H9 (cell line): ENCODE results near the gene MTA3. TPM values are rescaled to one million over a fixed set of nuclear protein-coding genes. Genes with fewer than 3 reads are reported as not detected.
A peak's percentile ranks its signal among the peaks of the same experiment; 100 is the strongest.

Experiments
- DNase-seq: peaks from one replicate; pipeline ENCODE4 v3.0.0-alpha.2; 2017
- H2AFZ ChIP-seq: one replicate; pipeline ENCODE4 v1.6.1; 2013; ENCODE audit warnings: mild to moderate bottlenecking, low read length, control low read depth, moderate library complexity
- H2AK5ac ChIP-seq: 2 replicates; pipeline ENCODE4 v1.6.1; 2013; ENCODE audit warnings: low read length, control low read depth, mixed read lengths; ENCODE audit not compliant: insufficient read length
- H2BK120ac ChIP-seq: one replicate; pipeline ENCODE4 v1.6.1; 2013; ENCODE audit warnings: low read depth, mild to moderate bottlenecking, low read length, control low read depth, inconsistent platforms; ENCODE audit not compliant: poor library complexity, severe bottlenecking
- H2BK12ac ChIP-seq: 2 replicates; pipeline ENCODE4 v1.6.1; 2013; ENCODE audit warnings: low read length, control low read depth, mixed read lengths, low read depth; ENCODE audit not compliant: insufficient read length
- H2BK15ac ChIP-seq: 2 replicates; pipeline ENCODE4 v1.6.1; 2013; ENCODE audit warnings: low read depth, low read length, control low read depth
- H2BK20ac ChIP-seq: one replicate; pipeline ENCODE4 v1.6.1; 2013; ENCODE audit warnings: low read depth, mild to moderate bottlenecking, low read length, control low read depth, inconsistent platforms; ENCODE audit not compliant: poor library complexity, severe bottlenecking
- H2BK5ac ChIP-seq: 2 replicates; pipeline ENCODE4 v1.6.1; 2013; ENCODE audit warnings: low read length, control low read depth, mixed read lengths; ENCODE audit not compliant: insufficient read length
- H3K14ac ChIP-seq: 2 replicates; pipeline ENCODE4 v1.6.1; 2013; ENCODE audit warnings: low read length, control low read depth; ENCODE audit not compliant: insufficient read depth
- H3K18ac ChIP-seq: 2 replicates; pipeline ENCODE4 v1.6.1; 2013; ENCODE audit warnings: low read depth, mild to moderate bottlenecking, mixed read lengths, low read length, control low read depth; ENCODE audit not compliant: insufficient read length
- H3K23ac ChIP-seq: 2 replicates; pipeline ENCODE4 v1.6.1; 2013; ENCODE audit warnings: low read length, control low read depth, mixed read lengths, low read depth; ENCODE audit not compliant: insufficient read length
- H3K23me2 ChIP-seq: 2 replicates; pipeline ENCODE4 v1.6.1; 2013; ENCODE audit warnings: low read depth, mild to moderate bottlenecking, mixed read lengths, low read length, control low read depth; ENCODE audit not compliant: insufficient read length, poor library complexity, severe bottlenecking
- H3K27ac ChIP-seq: 2 replicates; pipeline ENCODE4 v1.5.1; 2013; ENCODE audit warnings: low read length, control low read depth, mixed read lengths, low read depth; ENCODE audit not compliant: insufficient read length
- H3K27me3 ChIP-seq: 2 replicates; pipeline ENCODE4 v1.6.1; 2013; ENCODE audit warnings: low read length, control low read depth, inconsistent platforms; ENCODE audit not compliant: insufficient read depth
- H3K4ac ChIP-seq: 2 replicates; pipeline ENCODE4 v1.6.1; 2013; ENCODE audit warnings: low read depth, mild to moderate bottlenecking, control low read depth, inconsistent platforms, low read length, moderate library complexity
- H3K4me1 ChIP-seq: 2 replicates; pipeline ENCODE4 v1.6.1; 2013; ENCODE audit warnings: low read length, control low read depth, inconsistent platforms; ENCODE audit not compliant: insufficient read depth
- H3K4me2 ChIP-seq: 2 replicates; pipeline ENCODE4 v1.6.1; 2013; ENCODE audit warnings: low read length, control low read depth, mixed read lengths; ENCODE audit not compliant: insufficient read length, insufficient read depth
- H3K56ac ChIP-seq: 2 replicates; pipeline ENCODE4 v1.6.1; 2013; ENCODE audit warnings: low read depth, mild to moderate bottlenecking, mixed read lengths, low read length, control low read depth; ENCODE audit not compliant: insufficient read length
- H3K79me1 ChIP-seq: 2 replicates; pipeline ENCODE4 v1.6.1; 2013; ENCODE audit warnings: low read depth, mild to moderate bottlenecking, moderate library complexity, low read length, control low read depth, inconsistent platforms; ENCODE audit not compliant: insufficient read depth, poor library complexity, severe bottlenecking
- H3K79me2 ChIP-seq: 2 replicates; pipeline ENCODE4 v1.6.1; 2013; ENCODE audit warnings: low read length, control low read depth, inconsistent platforms; ENCODE audit not compliant: insufficient read depth
- H3K9ac ChIP-seq: 2 replicates; pipeline ENCODE4 v1.6.1; 2013; ENCODE audit warnings: low read length, control low read depth, mixed read lengths; ENCODE audit not compliant: insufficient read length; ENCODE audit errors: extremely low read depth
- H3K9me3 ChIP-seq: one replicate; pipeline ENCODE4 v1.6.1; 2013; ENCODE audit warnings: low read depth, low read length, inconsistent platforms; ENCODE audit not compliant: control insufficient read depth
- H3T11ph ChIP-seq: one replicate; pipeline ENCODE4 v1.6.1; 2013; ENCODE audit warnings: mild to moderate bottlenecking, low read length, control low read depth, inconsistent platforms
- H4K20me1 ChIP-seq: one replicate; pipeline ENCODE4 v1.6.1; 2013; ENCODE audit not compliant: control insufficient read depth, insufficient read length, insufficient read depth
- H4K5ac ChIP-seq: 2 replicates; pipeline ENCODE4 v1.6.1; 2013; ENCODE audit warnings: low read depth, mild to moderate bottlenecking, mixed read lengths, low read length, control low read depth; ENCODE audit not compliant: insufficient read length
- H4K8ac ChIP-seq: replicated peaks from 2 replicates; pipeline ENCODE4 v1.6.1; 2013; ENCODE audit warnings: low read length, control low read depth, mixed read lengths, low read depth; ENCODE audit not compliant: insufficient read length
- H4K91ac ChIP-seq: 2 replicates; pipeline ENCODE4 v1.6.1; 2013; ENCODE audit warnings: low read depth, mild to moderate bottlenecking, moderate library complexity, mixed read lengths, low read length, control low read depth; ENCODE audit not compliant: insufficient read length
- H3K27ac Mint-ChIP-seq, 3 experiments: 2 replicates in 2 of 3; 3 replicates in 1 of 3; pipeline ENCODE4 v1.8.0; 2020 to 2021; ENCODE audit warnings: mixed read lengths in 3 of 3, mild to moderate bottlenecking in 1 of 3, moderate library complexity in 1 of 3
- H3K27me3 Mint-ChIP-seq: 2 replicates; pipeline ENCODE4 v1.8.0; 2021; ENCODE audit warnings: low read depth, mild to moderate bottlenecking, moderate library complexity, mixed read lengths
- H3K36me3 Mint-ChIP-seq, 3 experiments: 2 replicates in 2 of 3; 3 replicates in 1 of 3; pipeline ENCODE4 v1.8.0; 2020 to 2021; ENCODE audit warnings: low read depth in 3 of 3, mixed read lengths in 3 of 3; ENCODE audit not compliant: insufficient read depth in 1 of 3
- H3K4me1 Mint-ChIP-seq, 2 experiments: 2 replicates each; pipeline ENCODE4 v1.8.0; 2020; ENCODE audit warnings: mixed read lengths in 2 of 2
- H3K4me3 Mint-ChIP-seq, 2 experiments: 2 replicates in 1 of 2; 3 replicates in 1 of 2; pipeline ENCODE4 v1.8.0; 2020 to 2021; ENCODE audit warnings: mild to moderate bottlenecking in 2 of 2, mixed read lengths in 2 of 2, moderate library complexity in 1 of 2
- H3K9me3 Mint-ChIP-seq, 2 experiments: 2 replicates in 1 of 2; 3 replicates in 1 of 2; pipeline ENCODE4 v1.8.0; 2020; ENCODE audit warnings: mild to moderate bottlenecking in 2 of 2, mixed read lengths in 2 of 2, moderate library complexity in 1 of 2
- WGBS: extraction: QIAGEN DNeasy Blood & Tissue Kit; methylation state at CpG from one replicate; pipeline ENCODE4 v1.1.7; 2013; ENCODE audit warnings: missing lambda C conversion rate, low lambda C conversion rate, mixed read lengths; ENCODE audit not compliant: insufficient read length; ENCODE audit errors: extremely low coverage; 5-methylcytosine and 5-hydroxymethylcytosine counted together
- total RNA-seq: library from RNA; stranded (reverse); gene quantifications from 2 replicates; pipeline ENCODE4 v1.2.1, GENCODE V29; 2021
- TF ChIP-seq, protein P1 (sequence below): fragments of 200-600 bp; sonication (generic); conservative IDR thresholded peaks from 3 replicates; pipeline ENCODE4 v1.8.0; 2021; ENCODE audit warnings: antibody characterized with exemption, mild to moderate bottlenecking

MTA3 gene
- total RNA-seq, 1 experiment from 2014 or later: 253 TPM

DNA sequence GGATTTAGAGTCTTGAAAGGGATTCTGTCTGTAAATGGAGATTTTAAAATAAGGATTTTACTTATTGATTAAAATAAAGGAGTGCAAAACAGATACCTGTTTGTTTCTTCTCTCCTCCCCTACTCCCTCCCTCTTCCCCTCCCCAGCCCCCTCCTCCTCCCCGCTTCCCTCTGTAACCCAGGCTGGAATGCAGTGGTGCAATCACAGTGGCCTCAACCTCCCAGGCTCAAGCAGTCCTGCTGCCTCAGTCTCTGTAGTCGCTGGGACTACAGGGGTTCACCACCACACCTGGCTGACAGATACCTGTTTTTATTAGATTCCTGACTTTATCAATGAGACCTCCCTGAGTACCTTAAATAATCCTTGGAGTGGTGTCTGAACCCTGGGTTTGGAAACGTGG lies 138.4 kb downstream of the MTA3 start:
- Histone ChIP-seq H3K27ac (no peak overlapping the region), H3K4ac (no peak overlapping the region), H3K79me1 (no peaks in the 10 kb centered on the region), H4K8ac (no peak overlapping the region), H3K23me2 (no peaks in the 10 kb centered on the region), H2BK5ac (no peak overlapping the region), H3K4me1 (no peaks in the 10 kb centered on the region; the same call in 1 of the 2 replicates), H3K4me2 (no peak overlapping the region), H3K9ac (no peak overlapping the region), H3K18ac (no peak overlapping the region), H3K14ac (no peak overlapping the region), H2BK120ac (no peak overlapping the region), H3T11ph (no peak overlapping the region), H2BK12ac (no peak overlapping the region), H4K91ac (no peak overlapping the region), H3K79me2 (no peaks in the 10 kb centered on the region), H2AFZ (no peak overlapping the region), H3K27me3 (no peaks in the 10 kb centered on the region), H4K5ac (no peak overlapping the region), H2BK15ac (no peak overlapping the region), H4K20me1 (no peaks in the 10 kb centered on the region), H3K56ac (no peak overlapping the region), H3K23ac (no peak overlapping the region), H2AK5ac (no peak overlapping the region), H2BK20ac (no peak overlapping the region), H3K9me3 (no peaks in the 10 kb centered on the region)
- DNase-seq: peak; percentile 55
- Mint-ChIP-seq H3K36me3 (peaks cover 21 to 61% (median 56%) of the 10 kb centered on the region in 3 experiments), H3K4me3 (no peak overlapping the region), H3K27me3 (no peaks in the 10 kb centered on the region; the same call in 1 of the 2 replicates), H3K4me1 (peaks cover 17 to 20% of the 10 kb centered on the region in 2 experiments), H3K27ac (peak overlapping the region; percentile 72 to 91 (median 90); a peak in 4 of 7 replicates), H3K9me3 (no peaks in the 10 kb centered on the region)
- WGBS: no CpG with 5 or more reads among the region's 3 CpGs
- TF ChIP-seq, protein P1, sequence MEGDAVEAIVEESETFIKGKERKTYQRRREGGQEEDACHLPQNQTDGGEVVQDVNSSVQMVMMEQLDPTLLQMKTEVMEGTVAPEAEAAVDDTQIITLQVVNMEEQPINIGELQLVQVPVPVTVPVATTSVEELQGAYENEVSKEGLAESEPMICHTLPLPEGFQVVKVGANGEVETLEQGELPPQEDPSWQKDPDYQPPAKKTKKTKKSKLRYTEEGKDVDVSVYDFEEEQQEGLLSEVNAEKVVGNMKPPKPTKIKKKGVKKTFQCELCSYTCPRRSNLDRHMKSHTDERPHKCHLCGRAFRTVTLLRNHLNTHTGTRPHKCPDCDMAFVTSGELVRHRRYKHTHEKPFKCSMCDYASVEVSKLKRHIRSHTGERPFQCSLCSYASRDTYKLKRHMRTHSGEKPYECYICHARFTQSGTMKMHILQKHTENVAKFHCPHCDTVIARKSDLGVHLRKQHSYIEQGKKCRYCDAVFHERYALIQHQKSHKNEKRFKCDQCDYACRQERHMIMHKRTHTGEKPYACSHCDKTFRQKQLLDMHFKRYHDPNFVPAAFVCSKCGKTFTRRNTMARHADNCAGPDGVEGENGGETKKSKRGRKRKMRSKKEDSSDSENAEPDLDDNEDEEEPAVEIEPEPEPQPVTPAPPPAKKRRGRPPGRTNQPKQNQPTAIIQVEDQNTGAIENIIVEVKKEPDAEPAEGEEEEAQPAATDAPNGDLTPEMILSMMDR: no peak
